ENCODE measurements around the gene WDR82.
A peak's percentile ranks its signal among the peaks of the same experiment; 100 is the strongest.

WDR82 gene

GRCh38 chr3:52306978-52307377 lies 28.5 kb upstream of the WDR82 start:
- DNase-seq = no peak

GRCh38 chr3:52305926-52306325 lies 27.5 kb upstream of the WDR82 start:
- no peak for DNase-seq

- DNase-seq = peak; percentile 45
These were observed 25.4 kb upstream of the WDR82 start for GRCh38 chr3:52303811-52304210.

- DNase-seq = no peak
These were observed 24.1 kb upstream of the WDR82 start for GRCh38 chr3:52302426-52303145.

- peak; percentile 62 for DNase-seq
These were observed 21.6 kb upstream of the WDR82 start for GRCh38 chr3:52299879-52300611.

- peak; percentile 23 for DNase-seq
These were observed 20.9 kb upstream of the WDR82 start for GRCh38 chr3:52299247-52299878.

- no peak for DNase-seq
These were observed 20.0 kb upstream of the WDR82 start for GRCh38 chr3:52298149-52299098.

- DNase-seq = no peak
These were observed 19.0 kb upstream of the WDR82 start for GRCh38 chr3:52297242-52298148.

GRCh38 chr3:52295671-52296208 lies 17.3 kb upstream of the WDR82 start:
- DNase-seq = no peak

GRCh38 chr3:52294320-52295150 lies 16.1 kb upstream of the WDR82 start:
- DNase-seq = no peak

- DNase-seq = no peak
These were observed 15.3 kb upstream of the WDR82 start for GRCh38 chr3:52293491-52294319.

GRCh38 chr3:52292247-52293065 lies 14.0 kb upstream of the WDR82 start:
- no peak for DNase-seq

GRCh38 chr3:52291508-52292181 lies 13.2 kb upstream of the WDR82 start:
- peak; percentile 52 for DNase-seq

- no peak for DNase-seq
These were observed 12.4 kb upstream of the WDR82 start for GRCh38 chr3:52290596-52291507.

GRCh38 chr3:52289747-52290595 lies 11.5 kb upstream of the WDR82 start:
- DNase-seq = no peak

GRCh38 chr3:52289338-52289746 lies 10.9 kb upstream of the WDR82 start:
- no peak for DNase-seq
